HL-60/S4 treated with phorbol 12-myristate 13-acetate at 8.2 ng/mL for 4 days and 3 days (cell line): ENCODE data around the gene BPIFA2.
"Not testable (repeated sequence)": the region's sequence is repeated elsewhere in the genome, so short reads cannot be mapped to it uniquely, and the experiment has no call there.

ENCODE experiments used
- in situ Hi-C: fragments of 300-500 bp; cut with MboI; formaldehyde crosslinking; loops from 2 replicates; pipeline ENCODE4 v1.15.0; 2022; ENCODE audit warnings: low sequenced_read_pairs

The BPIFA2 gene

GRCh38 chr20:33159713-33160112 is 8.2 kb upstream of the BPIFA2 start:
- in situ Hi-C loops: no loop called here

GRCh38 chr20:33160681-33161080 is 7.3 kb upstream of the BPIFA2 start:
- in situ Hi-C loops: no loop called here

- in situ Hi-C loops: no loop called here
Observed at GRCh38 chr20:33162313-33162712, 5.6 kb upstream of the BPIFA2 start.

GRCh38 chr20:33162753-33163152 is 5.2 kb upstream of the BPIFA2 start:
- in situ Hi-C loops: no loop called here

GRCh38 chr20:33163856-33164762 is 3.9 kb upstream of the BPIFA2 start:
- in situ Hi-C loops: no loop called here

GRCh38 chr20:33164763-33165095 is 3.2 kb upstream of the BPIFA2 start:
- in situ Hi-C loops: no loop called here

- in situ Hi-C loops: no loop called here
Observed at GRCh38 chr20:33165416-33166055, 2.4 kb upstream of the BPIFA2 start.

GRCh38 chr20:33166533-33167113 is 1.3 kb upstream of the BPIFA2 start:
- in situ Hi-C loops: no loop called here

- in situ Hi-C loops: no loop called here
Observed at GRCh38 chr20:33169176-33169794, 1.3 kb downstream of the BPIFA2 start.

GRCh38 chr20:33172781-33173180 is 4.8 kb downstream of the BPIFA2 start:
- in situ Hi-C loops: no loop called here

GRCh38 chr20:33175123-33175522 is 7.2 kb downstream of the BPIFA2 start:
- in situ Hi-C loops: no loop called here

GRCh38 chr20:33176101-33176500 is 8.1 kb downstream of the BPIFA2 start:
- in situ Hi-C loops: no loop called here

GRCh38 chr20:33177866-33178265 is 9.9 kb downstream of the BPIFA2 start:
- in situ Hi-C loops: no loop called here

GRCh38 chr20:33178726-33179125 is 10.8 kb downstream of the BPIFA2 start:
- in situ Hi-C loops: no loop called here

GRCh38 chr20:33180169-33180568 is 12.2 kb downstream of the BPIFA2 start:
- in situ Hi-C loops: no loop called here

- in situ Hi-C loops: no loop called here
Observed at GRCh38 chr20:33181482-33182093, 13.6 kb downstream of the BPIFA2 start.

- in situ Hi-C loops: no loop called here
Observed at GRCh38 chr20:33183312-33183711, 15.4 kb downstream of the BPIFA2 start.

- in situ Hi-C loops: not testable (repeated sequence)
Observed at GRCh38 chr20:33185031-33185590, 17.2 kb downstream of the BPIFA2 start.

GRCh38 chr20:33187491-33187890 is 19.5 kb downstream of the BPIFA2 start:
- in situ Hi-C loops: no loop called here

GRCh38 chr20:33188421-33188820 is 20.5 kb downstream of the BPIFA2 start:
- in situ Hi-C loops: no loop called here

GRCh38 chr20:33191484-33191883 is 23.5 kb downstream of the BPIFA2 start:
- in situ Hi-C loops: no loop called here
